Stimulated activated CD8-positive, alpha-beta memory T cell treated with anti-CD3 and anti-CD28 coated beads, Interleukin-7, amount 100 ng/mL, for 24 hours (primary cell): ENCODE measurements around the gene GRID1.

Experiments
- DNase-seq: peaks from one replicate; pipeline ENCODE4 v3.0.0-alpha.2; 2020; ENCODE audit warnings: low read depth

The GRID1 gene

GRCh38 chr10:85811405-85811804 is 555.2 kb downstream of the GRID1 start:
- no peak for DNase-seq

- DNase-seq, result no peak
Observed at GRCh38 chr10:85810674-85811073, 555.9 kb downstream of the GRID1 start.

GRCh38 chr10:85795460-85795859 is 571.1 kb downstream of the GRID1 start:
- DNase-seq, result no peak

GRCh38 chr10:85794553-85794952 is 572.0 kb downstream of the GRID1 start:
- no peak for DNase-seq

GRCh38 chr10:85792533-85792858 is 574.1 kb downstream of the GRID1 start:
- DNase-seq, result no peak

GRCh38 chr10:85791818-85792532 is 574.6 kb downstream of the GRID1 start:
- no peak for DNase-seq

GRCh38 chr10:85789982-85790789 is 576.4 kb downstream of the GRID1 start:
- DNase-seq, result no peak

GRCh38 chr10:85789125-85789524 is 577.5 kb downstream of the GRID1 start:
- no peak for DNase-seq

GRCh38 chr10:85788570-85788969 is 578.0 kb downstream of the GRID1 start:
- DNase-seq, result no peak

GRCh38 chr10:85787881-85788280 is 578.7 kb downstream of the GRID1 start:
- DNase-seq, result no peak

- DNase-seq, result no peak
Observed at GRCh38 chr10:85787393-85787792, 579.2 kb downstream of the GRID1 start.

- DNase-seq, result no peak
Observed at GRCh38 chr10:85786401-85786899, 580.1 kb downstream of the GRID1 start.

GRCh38 chr10:85784792-85785191 is 581.8 kb downstream of the GRID1 start:
- DNase-seq, result no peak

GRCh38 chr10:85781404-85781803 is 585.2 kb downstream of the GRID1 start:
- DNase-seq, result no peak

- no peak for DNase-seq
Observed at GRCh38 chr10:85778074-85778473, 588.5 kb downstream of the GRID1 start.

- DNase-seq, result no peak
Observed at GRCh38 chr10:85767891-85768290, 598.7 kb downstream of the GRID1 start.

- DNase-seq, result no peak
Observed at GRCh38 chr10:85764108-85764507, 602.5 kb downstream of the GRID1 start.

- no peak for DNase-seq
Observed at GRCh38 chr10:85761906-85762445, 604.6 kb downstream of the GRID1 start.

GRCh38 chr10:85741626-85742300 is 624.8 kb downstream of the GRID1 start:
- DNase-seq, result no peak

GRCh38 chr10:85735997-85736396 is 630.6 kb downstream of the GRID1 start:
- DNase-seq, result no peak

GRCh38 chr10:85734791-85735190 is 631.8 kb downstream of the GRID1 start:
- no peak for DNase-seq

GRCh38 chr10:85724215-85724614 is 642.4 kb downstream of the GRID1 start:
- no peak for DNase-seq
